ENCODE measurements around the gene ZC3H7A. TPM values are rescaled to one million over a fixed set of nuclear protein-coding genes. Genes with fewer than 3 reads are reported as not detected.

The ZC3H7A gene
- total RNA-seq, 1 experiment from 2014 or later: 54.9 TPM

- no peak overlapping the region for H2AFZ ChIP-seq (ENCODE audit: low read length)
- H3K27ac ChIP-seq (ENCODE audit: low read length): 0 out of 2 replicates have a peak overlapping the region, but pooled peaks have one; percentile 29
- H4K20me1 ChIP-seq (ENCODE audit: insufficient read depth, low read depth, low read length): peaks cover 14% of the 10 kb centered on the region
- H3K4me2 ChIP-seq (ENCODE audit: low read depth, low read length, poor library complexity, severe bottlenecking): no peak overlapping the region
- H3K27me3 ChIP-seq (ENCODE audit: low read length): no peaks in the 10 kb centered on the region
- no peak overlapping the region for H3K9ac ChIP-seq (ENCODE audit: low read length)
- no peaks in the 10 kb centered on the region for H3K9me2 ChIP-seq (replicated peaks; ENCODE audit: insufficient read depth, low read length)
- H3K9me3 ChIP-seq (ENCODE audit: low read length): no peaks in the 10 kb centered on the region
- H3K4me1 ChIP-seq (ENCODE audit: low read length): peaks cover 35% of the 10 kb centered on the region
- peaks cover 34% of the 10 kb centered on the region for H3K79me2 ChIP-seq (ENCODE audit: low read length)
- H3K36me3 ChIP-seq (ENCODE audit: insufficient read depth, low read length): 0 out of 2 replicates have a peak, but pooled peaks cover 5% of the 10 kb centered on the region
- no peak overlapping the region for H3K4me3 ChIP-seq (ENCODE audit: low read length)
- no peak for DNase-seq
Measured at GRCh38 chr16:11744075-11744470, 53.0 kb downstream of the ZC3H7A start.

DNA sequence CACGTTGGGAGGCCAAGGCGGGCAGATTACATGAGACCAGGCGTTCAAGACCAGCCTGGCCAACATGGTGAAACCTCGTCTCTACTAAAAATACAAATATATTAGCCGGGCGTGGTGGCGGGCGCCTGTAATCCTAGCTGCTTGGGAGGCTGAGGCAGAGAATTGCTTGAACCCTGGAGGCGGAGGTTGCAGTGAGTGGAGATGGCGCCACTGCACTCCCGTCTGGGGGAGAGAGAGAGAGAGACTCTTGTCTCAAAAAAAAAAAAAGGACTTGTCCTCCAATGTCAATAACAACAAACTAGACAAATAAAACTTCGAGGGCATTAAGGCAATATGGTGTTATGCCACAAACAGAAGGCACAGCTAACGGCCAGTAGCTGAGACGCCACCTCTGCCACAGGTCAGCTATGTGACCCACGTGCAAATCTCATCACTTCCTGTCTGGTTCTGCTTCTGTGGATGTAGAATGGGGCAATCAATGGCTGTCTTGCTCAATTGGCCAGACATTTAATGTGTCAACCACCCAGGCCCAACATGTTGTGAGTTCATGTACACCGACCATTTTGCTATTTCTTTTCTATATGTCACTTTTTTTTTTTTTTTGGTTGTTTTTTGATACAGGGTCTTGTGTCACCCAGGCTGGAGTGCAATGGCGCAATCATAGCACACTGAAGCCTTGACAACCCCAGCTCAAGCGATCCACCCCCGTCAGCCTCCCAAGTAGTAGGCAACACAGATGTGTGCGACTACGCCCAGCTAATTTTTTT is 53.6 kb downstream of the ZC3H7A start:
- H3K4me1 ChIP-seq (ENCODE audit: low read length): peaks cover 39% of the 10 kb centered on the region
- DNase-seq: peak; percentile 67
- no peaks in the 10 kb centered on the region for H3K9me2 ChIP-seq (replicated peaks; ENCODE audit: insufficient read depth, low read length)
- H4K20me1 ChIP-seq (ENCODE audit: insufficient read depth, low read depth, low read length): peaks cover 14% of the 10 kb centered on the region
- peaks cover 3% of the 10 kb centered on the region; the same call in 1 of the 2 replicates for H3K36me3 ChIP-seq (ENCODE audit: insufficient read depth, low read length)
- peak overlapping the region; percentile 81 for H3K4me3 ChIP-seq (ENCODE audit: low read length)
- H3K79me2 ChIP-seq (ENCODE audit: low read length): peaks cover 40% of the 10 kb centered on the region
- peak overlapping the region; percentile 23; the same call in 1 of the 2 replicates for H2AFZ ChIP-seq (ENCODE audit: low read length)
- H3K9me3 ChIP-seq (ENCODE audit: low read length): no peaks in the 10 kb centered on the region
- H3K9ac ChIP-seq (ENCODE audit: low read length): peak overlapping the region; percentile 76
- peak overlapping the region; percentile 88 for H3K4me2 ChIP-seq (ENCODE audit: low read depth, low read length, poor library complexity, severe bottlenecking)
- H3K27ac ChIP-seq (ENCODE audit: low read length): peak overlapping the region; percentile 85
- H3K27me3 ChIP-seq (ENCODE audit: low read length): no peaks in the 10 kb centered on the region

- Histone ChIP-seq H3K36me3 (ENCODE audit: insufficient read depth, low read length) (peaks cover 8% of the 10 kb centered on the region; the same call in 1 of the 2 replicates), H2AFZ (ENCODE audit: low read length) (peak within 1 kb of the TSS; percentile 23; the same call in 1 of the 2 replicates), H3K9ac (ENCODE audit: low read length) (peak within 1 kb of the TSS; percentile 87), H3K79me2 (ENCODE audit: low read length) (peaks cover 48% of the 10 kb centered on the region), H4K20me1 (ENCODE audit: insufficient read depth, low read depth, low read length) (peaks cover 14% of the 10 kb centered on the region), H3K4me3 (ENCODE audit: low read length) (peak within 1 kb of the TSS; percentile 81), H3K27ac (ENCODE audit: low read length) (peak within 1 kb of the TSS; percentile 85), H3K9me3 (ENCODE audit: low read length) (no peaks in the 10 kb centered on the region), H3K4me2 (ENCODE audit: low read depth, low read length, poor library complexity, severe bottlenecking) (peak within 1 kb of the TSS; percentile 88), H3K4me1 (ENCODE audit: low read length) (peaks cover 47% of the 10 kb centered on the region), H3K9me2 (replicated peaks; ENCODE audit: insufficient read depth, low read length) (no peaks in the 10 kb centered on the region), H3K27me3 (ENCODE audit: low read length) (no peaks in the 10 kb centered on the region)
- peak; percentile 100 for DNase-seq
Measured at GRCh38 chr16:11742536-11743307, 54.3 kb downstream of the ZC3H7A start, which contains the start of gene TXNDC11. TSS of gene TXNDC11 (minus strand) at chr16:11742857. CDS start at chr16:11742730, 127 bp downstream.

- H3K79me2 ChIP-seq (ENCODE audit: low read length): peaks cover 54% of the 10 kb centered on the region
- H3K27ac ChIP-seq (ENCODE audit: low read length): peak overlapping the region; percentile 72
- H2AFZ ChIP-seq (ENCODE audit: low read length): no peak overlapping the region; the same call in 1 of the 2 replicates
- no peaks in the 10 kb centered on the region for H3K27me3 ChIP-seq (ENCODE audit: low read length)
- peaks cover 8% of the 10 kb centered on the region; the same call in 1 of the 2 replicates for H3K36me3 ChIP-seq (ENCODE audit: insufficient read depth, low read length)
- peaks cover 48% of the 10 kb centered on the region for H3K4me1 ChIP-seq (ENCODE audit: low read length)
- peaks cover 14% of the 10 kb centered on the region for H4K20me1 ChIP-seq (ENCODE audit: insufficient read depth, low read depth, low read length)
- H3K4me2 ChIP-seq (ENCODE audit: low read depth, low read length, poor library complexity, severe bottlenecking): peak overlapping the region; percentile 84
- H3K9me3 ChIP-seq (ENCODE audit: low read length): no peaks in the 10 kb centered on the region
- peak overlapping the region; percentile 81 for H3K4me3 ChIP-seq (ENCODE audit: low read length)
- peak overlapping the region; percentile 87 for H3K9ac ChIP-seq (ENCODE audit: low read length)
- peak; percentile 73 for DNase-seq
- no peaks in the 10 kb centered on the region for H3K9me2 ChIP-seq (replicated peaks; ENCODE audit: insufficient read depth, low read length)
Measured at GRCh38 chr16:11742093-11742535, 54.9 kb downstream of the ZC3H7A start.

GRCh38 chr16:11740567-11740966 is 56.5 kb downstream of the ZC3H7A start:
- peak overlapping the region; percentile 87 for H3K9ac ChIP-seq (ENCODE audit: low read length)
- H2AFZ ChIP-seq (ENCODE audit: low read length): no peak overlapping the region
- peaks cover 64% of the 10 kb centered on the region for H3K4me1 ChIP-seq (ENCODE audit: low read length)
- no peaks in the 10 kb centered on the region for H3K9me3 ChIP-seq (ENCODE audit: low read length)
- peak overlapping the region; percentile 72 for H3K27ac ChIP-seq (ENCODE audit: low read length)
- H3K27me3 ChIP-seq (ENCODE audit: low read length): no peaks in the 10 kb centered on the region
- no peak for DNase-seq
- no peaks in the 10 kb centered on the region for H3K9me2 ChIP-seq (replicated peaks; ENCODE audit: insufficient read depth, low read length)
- H3K4me3 ChIP-seq (ENCODE audit: low read length): peak overlapping the region; percentile 81
- peaks cover 14% of the 10 kb centered on the region for H4K20me1 ChIP-seq (ENCODE audit: insufficient read depth, low read depth, low read length)
- H3K4me2 ChIP-seq (ENCODE audit: low read depth, low read length, poor library complexity, severe bottlenecking): peak overlapping the region; percentile 84
- peaks cover 20% of the 10 kb centered on the region; the same call in 1 of the 2 replicates for H3K36me3 ChIP-seq (ENCODE audit: insufficient read depth, low read length)
- H3K79me2 ChIP-seq (ENCODE audit: low read length): peaks cover 69% of the 10 kb centered on the region

DNA sequence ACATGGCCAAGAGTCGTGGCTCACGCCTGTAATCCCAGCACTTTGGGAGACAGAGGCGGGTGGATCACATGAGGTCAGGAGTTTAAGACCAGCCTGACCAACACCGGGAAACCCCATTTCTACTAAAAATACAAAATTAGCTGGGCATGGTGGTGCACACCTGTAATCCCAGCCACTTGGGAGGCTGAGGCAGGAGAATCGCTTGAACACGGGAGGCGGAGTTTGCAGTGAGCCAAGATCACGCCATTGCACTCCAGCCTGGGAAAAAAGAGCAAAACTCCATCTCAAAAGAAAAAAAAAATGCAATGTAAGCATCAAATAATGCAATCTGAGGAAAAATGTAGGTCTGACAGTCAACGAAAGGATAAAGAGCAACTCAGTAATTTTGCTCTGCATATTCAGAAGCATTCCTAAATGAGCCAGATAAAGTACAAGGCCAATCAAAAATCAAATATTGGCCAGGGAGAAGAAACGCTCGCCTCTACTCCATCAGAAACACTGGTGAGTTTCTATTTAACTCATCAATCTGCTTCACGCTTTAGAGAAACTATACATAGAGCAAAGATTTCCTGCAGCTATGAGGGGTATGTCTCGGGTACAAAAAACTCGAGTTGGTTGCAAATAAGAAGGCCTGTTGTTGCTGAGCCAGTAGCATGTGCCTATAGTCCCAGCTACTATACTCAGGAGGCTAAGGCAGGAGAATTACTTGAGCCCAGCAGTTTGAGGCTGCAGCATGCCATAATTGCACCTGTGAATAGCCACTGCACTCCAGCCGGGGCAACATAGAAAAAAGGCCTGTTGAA is 58.1 kb downstream of the ZC3H7A start:
- Histone ChIP-seq H3K27me3 (ENCODE audit: low read length) (no peaks in the 10 kb centered on the region), H3K27ac (ENCODE audit: low read length) (no peak overlapping the region; the same call in 1 of the 2 replicates), H3K4me1 (ENCODE audit: low read length) (peaks cover 67% of the 10 kb centered on the region), H3K9me3 (ENCODE audit: low read length) (no peaks in the 10 kb centered on the region), H3K9ac (ENCODE audit: low read length) (no peak overlapping the region), H3K4me3 (ENCODE audit: low read length) (no peak overlapping the region), H4K20me1 (ENCODE audit: insufficient read depth, low read depth, low read length) (peaks cover 14% of the 10 kb centered on the region), H3K4me2 (ENCODE audit: low read depth, low read length, poor library complexity, severe bottlenecking) (peak overlapping the region; percentile 84), H3K79me2 (ENCODE audit: low read length) (peaks cover 85% of the 10 kb centered on the region), H3K36me3 (ENCODE audit: insufficient read depth, low read length) (peaks cover 33% of the 10 kb centered on the region; the same call in 1 of the 2 replicates), H2AFZ (ENCODE audit: low read length) (no peak overlapping the region), H3K9me2 (replicated peaks; ENCODE audit: insufficient read depth, low read length) (no peaks in the 10 kb centered on the region)
- DNase-seq: no peak

GRCh38 chr16:11737713-11738112 is 59.3 kb downstream of the ZC3H7A start:
- no peaks in the 10 kb centered on the region for H3K9me2 ChIP-seq (replicated peaks; ENCODE audit: insufficient read depth, low read length)
- peaks cover 14% of the 10 kb centered on the region for H4K20me1 ChIP-seq (ENCODE audit: insufficient read depth, low read depth, low read length)
- peaks cover 37% of the 10 kb centered on the region; the same call in 1 of the 2 replicates for H3K36me3 ChIP-seq (ENCODE audit: insufficient read depth, low read length)
- H3K27ac ChIP-seq (ENCODE audit: low read length): no peak overlapping the region
- DNase-seq: no peak
- H3K79me2 ChIP-seq (ENCODE audit: low read length): peaks cover 94% of the 10 kb centered on the region
- no peaks in the 10 kb centered on the region for H3K9me3 ChIP-seq (ENCODE audit: low read length)
- no peak overlapping the region for H3K4me2 ChIP-seq (ENCODE audit: low read depth, low read length, poor library complexity, severe bottlenecking)
- no peaks in the 10 kb centered on the region for H3K27me3 ChIP-seq (ENCODE audit: low read length)
- no peak overlapping the region for H3K4me3 ChIP-seq (ENCODE audit: low read length)
- H3K9ac ChIP-seq (ENCODE audit: low read length): no peak overlapping the region
- peaks cover 58% of the 10 kb centered on the region for H3K4me1 ChIP-seq (ENCODE audit: low read length)
- no peak overlapping the region for H2AFZ ChIP-seq (ENCODE audit: low read length)

Measured in Karpas-422 (cell line).